Calu3 (cell line): ENCODE data around the gene PBX1. TPM values are rescaled to one million over a fixed set of nuclear protein-coding genes. Genes with fewer than 3 reads are reported as not detected.

Experiments used
- BruUV-seq: library from RNA; stranded (reverse); fragments of 400-500 nt; replicated peaks from 2 replicates; lab custom pipeline; 2021; lab: Mats Ljungman, UMichigan
- CTCF ChIA-PET: fragments of 300-600 bp; sonication (Branson Sonifier 250); formaldehyde crosslinking; loops from one replicate; lab custom pipeline; 2022; ENCODE audit warnings: antibody characterized with exemption; lab: Charles Lee
- DNase-seq: peaks from one replicate; pipeline ENCODE4 v3.0.0; 2022
- H3K27ac Mint-ChIP-seq: one replicate; pipeline ENCODE4 v1.8.0; 2022; ENCODE audit warnings: mixed read lengths; ENCODE audit not compliant: unreplicated experiment
- H3K27me3 Mint-ChIP-seq: one replicate; pipeline ENCODE4 v1.8.0; 2022; ENCODE audit warnings: mixed read lengths; ENCODE audit not compliant: unreplicated experiment
- H3K36me3 Mint-ChIP-seq: one replicate; pipeline ENCODE4 v1.8.0; 2022; ENCODE audit warnings: mild to moderate bottlenecking, moderate library complexity, mixed read lengths; ENCODE audit not compliant: insufficient read depth, unreplicated experiment
- H3K4me1 Mint-ChIP-seq: one replicate; pipeline ENCODE4 v1.8.0; 2022; ENCODE audit warnings: mild to moderate bottlenecking, low read depth, mixed read lengths; ENCODE audit not compliant: unreplicated experiment
- H3K4me3 Mint-ChIP-seq: one replicate; pipeline ENCODE4 v1.8.0; 2022; ENCODE audit warnings: mild to moderate bottlenecking, low read depth, moderate library complexity, mixed read lengths; ENCODE audit not compliant: unreplicated experiment
- H3K9me3 Mint-ChIP-seq: one replicate; pipeline ENCODE4 v1.8.0; 2022; ENCODE audit warnings: low read depth, mixed read lengths; ENCODE audit not compliant: unreplicated experiment
- CTCF ChIP-seq: fragments of 200-600 bp; IDR thresholded peaks from one replicate; pipeline ENCODE4 v1.8.0; 2022; ENCODE audit warnings: antibody characterized with exemption; ENCODE audit not compliant: unreplicated experiment
- intact Hi-C: fragments of 100-400 bp; cut with micrococcal nuclease; formaldehyde crosslinking; loops from one replicate; pipeline ENCODE4 v1.10.0; 2022; ENCODE audit not compliant: unreplicated experiment
- total RNA-seq: library from RNA; stranded (reverse); gene quantifications from 2 replicates; pipeline ENCODE4 v1.2.3, GENCODE V29; 2022

The PBX1 gene
- total RNA-seq, 1 experiment from 2014 or later: 22.5 TPM

- Mint-ChIP-seq H3K36me3 (peaks cover 27% of the 10 kb centered on the region), H3K27ac (peak overlapping the region; percentile 75), H3K4me3 (peak overlapping the region; percentile 73), H3K4me1 (peaks cover 19% of the 10 kb centered on the region), H3K9me3 (no peaks in the 10 kb centered on the region), H3K27me3 (no peaks in the 10 kb centered on the region)
- no peak for TF ChIP-seq CTCF
- CTCF ChIA-PET: interaction anchor here (0.6 to 1.4 kb wide), 6 partner anchors 29 to 524 kb away, joined by 3 to 14 read pairs (median 4); no protein-coding TSS in a partner anchor
- intact Hi-C loops: loop anchor here (1.0 to 5.0 kb wide), 5 partner anchors 43 to 227 kb away; no protein-coding TSS in a partner anchor
- BruUV-seq: no TSS peak
- DNase-seq: peak; percentile 31
These were observed 513 bp downstream of the PBX1 start for GRCh38 chr1:164559342-164560051.

- DNase-seq: no peak
- peaks cover 19% of the 10 kb centered on the region for H3K4me1 Mint-ChIP-seq
- CTCF ChIA-PET: no interaction called here
- no peaks in the 10 kb centered on the region for H3K9me3 Mint-ChIP-seq
- no peaks in the 10 kb centered on the region for H3K27me3 Mint-ChIP-seq
- no TSS peak for BruUV-seq
- peaks cover 27% of the 10 kb centered on the region for H3K36me3 Mint-ChIP-seq
- H3K4me3 Mint-ChIP-seq: peak overlapping the region; percentile 73
- TF ChIP-seq CTCF: no peak
- intact Hi-C loops: no loop called here
- peak overlapping the region; percentile 75 for H3K27ac Mint-ChIP-seq
These were observed 1.1 kb downstream of the PBX1 start for GRCh38 chr1:164560121-164560541.

GRCh38 chr1:164560556-164560955 lies 1.6 kb downstream of the PBX1 start:
- CTCF ChIA-PET: interaction anchor here (0.6 kb wide), 1 partner anchor 37 kb away, joined by 3 read pairs; no protein-coding TSS in a partner anchor
- Mint-ChIP-seq H3K9me3 (no peaks in the 10 kb centered on the region), H3K4me3 (peak overlapping the region; percentile 73), H3K27ac (peak overlapping the region; percentile 75), H3K36me3 (peaks cover 27% of the 10 kb centered on the region), H3K27me3 (no peaks in the 10 kb centered on the region), H3K4me1 (peaks cover 19% of the 10 kb centered on the region)
- no peak for DNase-seq
- intact Hi-C loops: no loop called here
- TF ChIP-seq CTCF: no peak
- no TSS peak for BruUV-seq

GRCh38 chr1:164561007-164561406 lies 2.0 kb downstream of the PBX1 start:
- CTCF ChIA-PET: interaction anchor here (0.6 kb wide), 1 partner anchor 37 kb away, joined by 3 read pairs; no protein-coding TSS in a partner anchor
- Mint-ChIP-seq H3K27me3 (no peaks in the 10 kb centered on the region), H3K9me3 (no peaks in the 10 kb centered on the region), H3K36me3 (peaks cover 27% of the 10 kb centered on the region), H3K27ac (peak overlapping the region; percentile 75), H3K4me3 (peak overlapping the region; percentile 73), H3K4me1 (peaks cover 18% of the 10 kb centered on the region)
- TF ChIP-seq CTCF: no peak
- DNase-seq: no peak
- no TSS peak for BruUV-seq
- intact Hi-C loops: no loop called here
